HL-60/S4 treated with retinoic acid at 250 ng/mL for 4 days and 3 days (cell line): ENCODE results near the gene TMEM208.

Experiments used
- in situ Hi-C: fragments of 300-500 bp; cut with MboI; formaldehyde crosslinking; loops from 2 replicates; pipeline ENCODE4 v1.7.0; 2022; ENCODE audit warnings: low sequenced_read_pairs

Gene TMEM208

GRCh38 chr16:67207249-67208091 lies 19.5 kb upstream of the TMEM208 start:
- in situ Hi-C loops: no loop called here

- in situ Hi-C loops: no loop called here
Observed at GRCh38 chr16:67208154-67208896, 18.6 kb upstream of the TMEM208 start.

GRCh38 chr16:67209565-67209964 lies 17.4 kb upstream of the TMEM208 start:
- in situ Hi-C loops: no loop called here

- in situ Hi-C loops: no loop called here
Observed at GRCh38 chr16:67210069-67210937, 16.6 kb upstream of the TMEM208 start.

- in situ Hi-C loops: no loop called here
Observed at GRCh38 chr16:67211674-67212073, 15.3 kb upstream of the TMEM208 start.

GRCh38 chr16:67212766-67213165 lies 14.2 kb upstream of the TMEM208 start:
- in situ Hi-C loops: no loop called here

GRCh38 chr16:67213197-67214019 lies 13.5 kb upstream of the TMEM208 start:
- in situ Hi-C loops: no loop called here

- in situ Hi-C loops: no loop called here
Observed at GRCh38 chr16:67215706-67216105, 11.2 kb upstream of the TMEM208 start.

GRCh38 chr16:67216612-67217490 lies 10.1 kb upstream of the TMEM208 start:
- in situ Hi-C loops: no loop called here

GRCh38 chr16:67223992-67224391 lies 2.9 kb upstream of the TMEM208 start:
- in situ Hi-C loops: no loop called here

GRCh38 chr16:67226295-67226803 lies 581 bp upstream of the TMEM208 start:
- in situ Hi-C loops: no loop called here

- in situ Hi-C loops: no loop called here
Observed at GRCh38 chr16:67227567-67227921, 614 bp downstream of the TMEM208 start.

GRCh38 chr16:67228034-67228785 lies 1.3 kb downstream of the TMEM208 start:
- in situ Hi-C loops: no loop called here

- in situ Hi-C loops: no loop called here
Observed at GRCh38 chr16:67228905-67229304, 2.0 kb downstream of the TMEM208 start.

- in situ Hi-C loops: no loop called here
Observed at GRCh38 chr16:67229906-67230808, 3.2 kb downstream of the TMEM208 start.

- in situ Hi-C loops: no loop called here
Observed at GRCh38 chr16:67230809-67231660, 4.1 kb downstream of the TMEM208 start.

GRCh38 chr16:67233596-67233995 lies 6.7 kb downstream of the TMEM208 start:
- in situ Hi-C loops: no loop called here
